ENCODE measurements around the gene C14orf119. TPM values are rescaled to one million over a fixed set of nuclear protein-coding genes. Genes with fewer than 3 reads are reported as not detected.

Gene C14orf119
- total RNA-seq, 1 donor from 2014 or later: 56.8 TPM

DNA sequence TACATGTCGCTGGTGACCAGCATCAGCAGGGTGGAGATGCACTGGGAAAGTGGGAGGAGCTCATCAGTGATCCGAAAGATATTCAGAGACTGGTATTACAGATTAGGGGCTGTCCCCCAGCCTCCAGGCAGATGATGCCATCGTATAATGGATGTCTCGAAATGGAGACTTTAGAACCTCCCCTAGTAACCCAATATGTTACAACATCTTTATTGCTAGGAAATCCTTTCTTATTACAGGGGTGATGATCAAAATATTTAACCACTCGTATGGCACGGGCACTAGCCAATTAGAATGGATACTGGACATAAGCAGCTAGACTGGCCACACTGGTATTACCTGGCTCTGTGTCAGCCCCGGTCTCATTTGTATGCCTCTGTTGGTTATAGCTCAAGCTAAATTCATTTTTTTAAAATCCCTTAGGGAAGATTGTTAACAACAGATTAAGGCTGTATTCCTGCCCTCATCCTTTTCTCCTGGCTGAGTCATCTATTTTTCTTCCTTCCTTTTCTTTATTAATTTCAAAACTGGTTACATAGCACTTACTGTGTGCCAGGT, 34.5 kb downstream of the C14orf119 start:
- Mint-ChIP-seq H3K27ac (ENCODE audit: unreplicated experiment) (no peak overlapping the region), H3K36me3 (ENCODE audit: low read depth) (no peaks in the 10 kb centered on the region), H3K4me3 (ENCODE audit: unreplicated experiment) (no peak overlapping the region), H3K4me1 (ENCODE audit: low read depth) (no peaks in the 10 kb centered on the region), H3K27me3 (ENCODE audit: low read depth) (peaks cover 28% of the 10 kb centered on the region), H3K9me3 (ENCODE audit: low read depth) (no peaks in the 10 kb centered on the region)
- no peak for DNase-seq (ENCODE audit: low spot score)
- TF ChIP-seq, protein P1, sequence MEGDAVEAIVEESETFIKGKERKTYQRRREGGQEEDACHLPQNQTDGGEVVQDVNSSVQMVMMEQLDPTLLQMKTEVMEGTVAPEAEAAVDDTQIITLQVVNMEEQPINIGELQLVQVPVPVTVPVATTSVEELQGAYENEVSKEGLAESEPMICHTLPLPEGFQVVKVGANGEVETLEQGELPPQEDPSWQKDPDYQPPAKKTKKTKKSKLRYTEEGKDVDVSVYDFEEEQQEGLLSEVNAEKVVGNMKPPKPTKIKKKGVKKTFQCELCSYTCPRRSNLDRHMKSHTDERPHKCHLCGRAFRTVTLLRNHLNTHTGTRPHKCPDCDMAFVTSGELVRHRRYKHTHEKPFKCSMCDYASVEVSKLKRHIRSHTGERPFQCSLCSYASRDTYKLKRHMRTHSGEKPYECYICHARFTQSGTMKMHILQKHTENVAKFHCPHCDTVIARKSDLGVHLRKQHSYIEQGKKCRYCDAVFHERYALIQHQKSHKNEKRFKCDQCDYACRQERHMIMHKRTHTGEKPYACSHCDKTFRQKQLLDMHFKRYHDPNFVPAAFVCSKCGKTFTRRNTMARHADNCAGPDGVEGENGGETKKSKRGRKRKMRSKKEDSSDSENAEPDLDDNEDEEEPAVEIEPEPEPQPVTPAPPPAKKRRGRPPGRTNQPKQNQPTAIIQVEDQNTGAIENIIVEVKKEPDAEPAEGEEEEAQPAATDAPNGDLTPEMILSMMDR (IDR thresholded peaks at IDR 0.05): no peak

DNA sequence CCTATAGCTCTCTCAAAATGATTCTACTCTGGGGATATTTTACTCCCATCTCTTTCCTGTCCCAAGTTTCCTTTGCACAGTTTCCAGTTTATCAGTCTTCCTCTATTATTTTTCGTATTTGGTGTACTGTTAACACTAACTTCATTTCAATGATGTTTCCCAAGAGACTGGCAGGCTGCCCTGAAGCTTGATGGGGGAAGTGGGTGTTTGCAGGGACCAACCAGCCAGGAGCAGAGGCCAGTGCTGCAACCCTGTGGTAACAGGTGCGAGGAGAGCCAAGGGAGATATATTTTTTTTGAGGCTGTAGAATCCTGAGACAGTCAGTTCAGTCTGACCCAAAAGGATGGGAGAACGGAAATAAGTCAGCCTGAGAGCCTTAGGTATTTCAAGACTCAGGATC, 35.6 kb downstream of the C14orf119 start:
- TF ChIP-seq, protein P1 (IDR thresholded peaks at IDR 0.05): no peak
- Mint-ChIP-seq H3K4me1 (ENCODE audit: low read depth) (no peaks in the 10 kb centered on the region), H3K36me3 (ENCODE audit: low read depth) (no peaks in the 10 kb centered on the region), H3K27ac (ENCODE audit: unreplicated experiment) (no peak overlapping the region), H3K4me3 (ENCODE audit: unreplicated experiment) (no peak overlapping the region), H3K9me3 (ENCODE audit: low read depth) (no peaks in the 10 kb centered on the region), H3K27me3 (ENCODE audit: low read depth) (peaks cover 28% of the 10 kb centered on the region)
- DNase-seq (ENCODE audit: low spot score): no peak

DNA sequence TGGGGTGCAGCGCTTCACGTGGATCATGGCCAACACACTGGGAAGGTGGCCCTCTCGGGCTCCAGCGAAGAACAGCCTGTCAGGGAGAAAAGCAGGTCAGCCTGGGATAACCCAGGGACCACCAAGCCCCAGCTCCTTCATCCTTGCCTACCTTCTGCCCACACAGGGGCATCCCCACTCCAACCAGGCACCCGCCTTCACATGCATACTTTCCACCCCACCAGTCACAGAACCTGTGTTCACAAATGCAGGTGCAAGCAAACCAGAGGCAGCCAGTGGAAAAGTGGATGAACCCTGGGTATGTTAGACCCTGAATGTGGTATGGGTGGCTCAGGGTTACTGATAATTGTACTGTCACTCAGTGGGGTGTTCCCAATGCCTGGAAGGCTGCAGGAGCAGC, 36.2 kb downstream of the C14orf119 start:
- Mint-ChIP-seq H3K4me3 (ENCODE audit: unreplicated experiment) (no peak overlapping the region), H3K9me3 (ENCODE audit: low read depth) (no peaks in the 10 kb centered on the region), H3K27me3 (ENCODE audit: low read depth) (peaks cover 25% of the 10 kb centered on the region), H3K27ac (ENCODE audit: unreplicated experiment) (no peak overlapping the region), H3K36me3 (ENCODE audit: low read depth) (no peaks in the 10 kb centered on the region), H3K4me1 (ENCODE audit: low read depth) (no peaks in the 10 kb centered on the region)
- TF ChIP-seq, protein P1 (IDR thresholded peaks at IDR 0.05): no peak
- DNase-seq (ENCODE audit: low spot score): no peak

DNA sequence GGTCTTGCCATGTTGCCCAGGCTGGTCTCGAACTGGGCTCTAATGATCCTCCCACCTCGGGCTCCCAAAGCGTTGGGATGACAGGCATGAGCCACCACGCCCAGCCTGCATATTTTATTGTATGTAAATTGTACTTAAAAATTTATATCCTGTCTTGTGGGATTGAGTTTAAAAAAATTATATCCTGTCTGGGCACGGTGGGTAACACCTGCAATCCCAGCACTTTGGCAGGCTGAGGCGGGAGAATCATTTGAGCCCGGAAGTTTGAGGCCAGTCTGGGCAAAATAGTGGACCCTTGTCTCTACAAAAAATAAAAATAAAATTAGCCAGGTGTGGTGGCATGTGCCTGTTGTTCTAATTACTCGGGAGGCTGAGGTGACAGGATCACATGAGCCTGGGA, 37.7 kb downstream of the C14orf119 start:
- TF ChIP-seq, protein P1 (IDR thresholded peaks at IDR 0.05): no peak
- H3K27ac Mint-ChIP-seq (ENCODE audit: unreplicated experiment): no peak overlapping the region
- no peaks in the 10 kb centered on the region for H3K9me3 Mint-ChIP-seq (ENCODE audit: low read depth)
- peaks cover 25% of the 10 kb centered on the region for H3K27me3 Mint-ChIP-seq (ENCODE audit: low read depth)
- H3K4me1 Mint-ChIP-seq (ENCODE audit: low read depth): no peaks in the 10 kb centered on the region
- H3K4me3 Mint-ChIP-seq (ENCODE audit: unreplicated experiment): no peak overlapping the region
- DNase-seq (ENCODE audit: low spot score): no peak
- no peaks in the 10 kb centered on the region for H3K36me3 Mint-ChIP-seq (ENCODE audit: low read depth)

DNA sequence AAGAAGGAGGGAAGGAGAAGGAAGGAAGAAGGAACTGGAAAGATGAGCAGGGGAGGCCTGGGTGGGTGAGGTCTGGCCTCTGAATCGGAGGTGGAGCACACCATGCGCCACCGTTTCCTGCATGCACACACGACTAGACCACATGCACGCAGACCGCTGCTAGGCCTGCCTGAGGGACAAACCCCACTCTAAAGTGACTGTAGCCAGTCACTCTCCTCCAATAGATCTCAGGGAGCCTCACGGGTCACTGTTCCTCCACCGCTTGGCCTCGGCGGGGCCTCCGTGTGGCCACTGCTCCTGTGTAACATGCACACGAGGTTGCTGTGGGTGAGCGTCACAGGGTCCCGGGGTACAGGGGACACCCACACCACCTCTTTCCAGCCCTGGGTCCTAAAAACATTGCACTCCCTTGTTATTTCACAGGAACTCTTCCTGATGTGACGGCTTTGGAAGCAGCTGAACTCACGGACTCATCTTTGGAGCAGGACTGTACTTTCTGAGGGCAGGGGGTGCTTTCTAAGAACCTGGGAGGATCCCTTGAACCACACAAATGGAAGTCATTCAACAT, 41.3 kb downstream of the C14orf119 start:
- H3K27me3 Mint-ChIP-seq (ENCODE audit: low read depth): peaks cover 5% of the 10 kb centered on the region
- H3K36me3 Mint-ChIP-seq (ENCODE audit: low read depth): no peaks in the 10 kb centered on the region

More for the DNA sequence above, 41.3 kb downstream of the C14orf119 start:
- no peak overlapping the region for H3K27ac Mint-ChIP-seq (ENCODE audit: unreplicated experiment)
- no peaks in the 10 kb centered on the region for H3K9me3 Mint-ChIP-seq (ENCODE audit: low read depth)
- peaks cover under 1% of the 10 kb centered on the region for H3K4me1 Mint-ChIP-seq (ENCODE audit: low read depth)
- no peak for DNase-seq (ENCODE audit: low spot score)
- no peak overlapping the region for H3K4me3 Mint-ChIP-seq (ENCODE audit: unreplicated experiment)
- TF ChIP-seq, protein P1 (IDR thresholded peaks at IDR 0.05): no peak

Measured in chondrocyte (in vitro differentiated cells).